HL-60/S4 (cell line): ENCODE results near the gene GBF1.

ENCODE experiments used
- in situ Hi-C: fragments of 300-500 bp; cut with MboI; formaldehyde crosslinking; loops from 2 replicates; pipeline ENCODE4 v1.14.3; 2022; ENCODE audit warnings: low sequenced_read_pairs

The GBF1 gene

DNA sequence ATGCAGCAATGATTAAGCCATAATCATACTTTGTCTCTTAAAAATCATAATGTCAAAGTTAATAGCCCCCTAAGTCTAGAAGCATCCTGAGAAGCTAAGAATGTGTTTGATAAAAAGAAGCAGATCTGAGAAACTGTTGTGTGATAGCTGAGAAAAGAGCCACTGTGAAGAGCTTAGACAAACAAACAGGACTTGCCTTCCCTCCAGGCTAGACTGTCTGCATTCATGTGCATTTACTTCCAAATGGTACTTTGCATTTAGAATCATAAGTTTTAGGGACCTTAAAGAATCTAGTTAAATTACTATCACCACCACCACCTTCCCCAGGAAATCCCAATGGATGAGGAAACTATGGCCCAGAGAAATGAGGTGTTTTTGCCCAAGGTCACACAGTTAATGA is 87.4 kb downstream of the GBF1 start:
- in situ Hi-C loops: no loop called here

DNA sequence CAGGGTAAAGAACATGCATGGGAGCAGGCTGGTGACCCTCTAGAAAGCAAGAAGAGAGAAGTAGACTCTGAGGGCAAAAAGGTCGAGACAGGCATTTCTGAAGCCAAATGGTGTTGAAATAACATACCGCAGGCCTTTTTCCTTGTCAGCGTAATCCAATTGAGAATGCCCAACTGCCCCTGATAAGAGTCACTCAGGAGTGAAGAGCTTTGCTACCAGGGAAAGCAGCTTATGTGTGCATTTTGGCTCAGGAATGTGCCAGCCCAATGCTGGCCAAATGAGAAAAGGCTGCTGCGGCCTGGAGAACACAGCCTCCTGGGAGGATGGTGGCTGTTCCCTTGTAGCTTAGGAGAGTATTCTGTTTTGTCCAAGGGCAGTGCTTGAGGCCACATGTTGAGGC is 88.8 kb downstream of the GBF1 start:
- in situ Hi-C loops: no loop called here

DNA sequence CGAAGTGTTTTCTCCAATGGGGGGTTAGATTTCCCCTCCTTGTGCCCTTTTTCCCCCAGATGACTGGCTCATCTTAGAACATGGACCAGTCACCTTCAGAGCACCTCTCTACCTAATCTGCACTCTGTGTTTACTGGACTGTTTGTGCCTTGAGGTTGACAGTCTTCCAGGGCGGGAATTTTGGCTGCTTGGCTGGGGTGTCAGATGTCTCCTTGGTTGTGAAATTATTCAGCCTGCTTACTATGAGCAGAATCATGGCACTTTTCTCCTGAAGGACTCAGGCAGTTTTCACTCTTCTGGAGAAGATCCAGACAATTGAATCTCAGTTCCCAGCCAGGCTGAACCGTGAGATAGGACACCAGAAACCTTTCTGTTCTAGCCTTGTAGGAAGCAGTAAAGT is 89.9 kb downstream of the GBF1 start:
- in situ Hi-C loops: no loop called here

DNA sequence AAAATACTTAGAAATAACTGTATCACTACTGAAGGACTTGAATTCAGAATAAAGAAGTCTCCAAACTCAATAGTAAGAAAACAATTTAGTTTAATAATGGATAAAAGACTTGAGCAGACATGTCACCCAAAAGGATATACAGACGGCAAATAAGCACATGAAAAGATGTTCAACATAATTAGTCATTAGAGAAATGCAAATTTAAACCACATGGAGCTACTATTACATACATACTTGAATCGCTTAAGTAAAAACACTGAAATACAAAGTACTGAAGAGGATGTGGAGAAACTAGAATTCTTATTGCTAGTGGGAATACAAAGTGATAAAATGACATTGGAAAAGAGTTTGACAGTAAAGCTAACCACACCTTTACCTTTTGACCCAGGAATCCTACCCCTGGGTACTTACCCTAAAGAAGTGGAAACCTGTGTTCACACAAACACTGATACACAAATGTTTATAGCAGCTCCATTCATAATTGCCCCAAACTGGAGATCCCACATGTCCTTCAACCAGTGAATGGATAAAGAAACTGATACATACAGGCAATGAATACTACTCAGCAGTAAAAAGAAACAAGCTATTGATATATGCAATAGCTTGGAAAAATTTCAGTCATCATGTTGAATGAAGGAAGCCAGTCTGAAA is 95.8 kb downstream of the GBF1 start:
- in situ Hi-C loops: no loop called here

DNA sequence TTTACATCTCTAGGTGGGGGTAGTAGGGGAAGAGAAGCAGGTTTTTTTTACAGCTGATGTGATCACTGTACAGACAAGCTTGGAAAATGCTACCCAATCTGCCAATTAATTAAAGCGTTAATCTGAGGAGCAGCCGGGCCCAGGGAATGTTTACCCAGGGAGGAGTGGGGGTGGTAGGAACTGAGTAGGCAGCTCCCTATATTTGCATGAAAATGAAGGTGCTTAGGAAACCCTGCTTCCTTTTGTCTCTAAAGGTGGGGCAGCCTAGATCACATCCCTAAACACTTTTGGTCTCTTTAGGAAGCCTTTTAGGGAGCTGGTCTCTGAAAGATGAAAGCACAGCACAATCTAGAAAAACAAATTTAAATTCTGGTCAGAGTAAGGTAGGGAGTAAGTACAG is 97.1 kb downstream of the GBF1 start:
- in situ Hi-C loops: no loop called here

DNA sequence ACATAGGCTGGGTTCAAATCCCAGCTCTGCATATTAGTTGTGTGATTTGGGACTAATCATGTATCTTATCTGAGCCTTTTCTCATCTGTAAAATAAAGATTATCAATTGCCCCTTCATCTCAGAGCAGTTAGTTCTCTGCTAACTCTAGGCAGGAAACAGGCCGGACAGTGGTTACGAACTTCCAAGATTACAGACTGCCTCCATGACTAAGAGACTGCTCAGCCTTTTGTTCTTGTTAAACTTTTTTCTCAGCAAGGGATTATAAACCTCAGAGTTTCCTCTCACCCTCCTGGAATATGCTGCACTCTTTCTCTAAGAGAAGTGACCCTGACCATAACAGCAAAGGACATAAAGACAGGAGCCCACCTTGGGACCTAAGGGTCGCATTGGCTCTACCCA is 97.6 kb downstream of the GBF1 start:
- in situ Hi-C loops: no loop called here

DNA sequence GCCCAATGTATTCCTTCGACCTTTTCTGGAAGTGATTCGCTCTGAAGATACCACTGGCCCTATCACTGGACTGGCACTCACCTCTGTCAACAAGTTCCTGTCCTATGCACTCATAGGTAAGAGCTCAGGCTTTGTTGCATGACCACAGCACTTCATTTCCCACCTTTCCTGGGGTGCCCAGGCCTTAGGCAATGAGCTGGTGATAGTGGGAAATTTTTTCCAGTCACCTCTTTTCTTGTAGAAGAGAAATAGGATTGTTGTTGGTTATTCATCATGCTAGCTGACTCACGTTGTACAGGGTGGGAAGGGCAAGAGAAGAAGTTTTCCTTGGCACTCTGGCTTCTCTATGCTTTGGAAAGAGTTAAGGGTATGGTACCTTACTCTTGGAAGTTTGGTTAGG is 98.7 kb downstream of the GBF1 start:
- in situ Hi-C loops: no loop called here

DNA sequence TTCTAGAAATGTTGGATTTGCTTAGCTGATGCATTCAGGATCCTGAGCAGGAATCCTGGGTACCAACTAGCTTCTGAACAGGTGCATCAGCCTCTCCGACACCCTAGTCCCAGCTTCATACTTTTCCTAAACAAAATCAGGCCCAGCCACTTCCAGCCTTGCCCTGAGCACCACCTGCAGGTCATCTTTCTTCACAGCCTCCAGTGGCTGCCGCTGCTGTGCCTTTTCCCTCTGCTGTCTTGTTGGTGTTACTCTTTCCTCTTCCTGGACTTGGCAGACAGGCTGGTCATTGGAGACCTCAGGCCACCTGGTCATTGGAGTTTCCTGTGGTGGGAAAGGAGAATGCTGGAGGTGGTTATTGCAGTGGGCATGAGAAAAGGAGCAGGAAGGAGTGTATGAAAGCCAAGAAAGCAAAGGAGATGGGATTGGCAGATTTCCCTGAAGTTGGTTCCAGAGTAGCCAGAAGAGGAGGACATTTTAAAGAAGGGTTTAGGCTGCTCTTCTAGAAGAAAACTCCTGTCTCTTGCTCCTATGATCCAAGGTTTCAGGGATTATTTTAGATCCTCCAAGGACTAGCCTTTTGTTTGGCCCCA is 102.0 kb downstream of the GBF1 start:
- in situ Hi-C loops: no loop called here

DNA sequence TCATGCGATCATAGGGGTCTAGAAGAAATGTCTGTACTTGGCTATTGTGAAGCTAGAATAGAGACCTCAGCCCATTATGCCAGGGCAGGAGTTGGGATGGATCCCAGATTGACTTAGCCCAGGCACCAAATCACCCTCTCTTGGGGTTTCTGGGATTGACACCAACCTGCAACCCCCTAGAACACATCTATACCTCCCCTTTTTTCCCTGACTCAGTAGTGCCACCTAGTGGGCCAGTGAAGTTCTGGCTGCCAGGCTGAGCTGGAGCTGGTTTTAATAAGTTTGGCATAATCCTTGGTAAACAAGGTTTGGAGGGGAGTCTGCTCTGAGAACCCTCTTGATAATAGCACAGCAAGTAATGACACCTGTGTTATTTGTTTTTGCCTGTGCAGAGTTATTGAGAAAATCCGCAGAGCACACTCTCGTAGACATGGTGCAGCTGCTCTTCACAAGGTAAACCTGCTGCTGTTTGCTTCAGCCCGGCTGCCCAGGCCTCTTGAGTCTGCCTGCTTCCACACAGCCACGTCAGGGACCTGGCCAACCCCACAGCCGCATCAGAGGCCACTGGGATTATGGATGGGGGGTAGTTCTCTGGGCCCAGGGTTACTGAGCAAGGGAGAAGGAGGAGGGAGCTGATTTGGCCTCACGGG is 106.9 kb downstream of the GBF1 start:
- in situ Hi-C loops: loop anchor here (10.0 kb wide), 1 partner anchor 117 kb away; no protein-coding TSS in a partner anchor

DNA sequence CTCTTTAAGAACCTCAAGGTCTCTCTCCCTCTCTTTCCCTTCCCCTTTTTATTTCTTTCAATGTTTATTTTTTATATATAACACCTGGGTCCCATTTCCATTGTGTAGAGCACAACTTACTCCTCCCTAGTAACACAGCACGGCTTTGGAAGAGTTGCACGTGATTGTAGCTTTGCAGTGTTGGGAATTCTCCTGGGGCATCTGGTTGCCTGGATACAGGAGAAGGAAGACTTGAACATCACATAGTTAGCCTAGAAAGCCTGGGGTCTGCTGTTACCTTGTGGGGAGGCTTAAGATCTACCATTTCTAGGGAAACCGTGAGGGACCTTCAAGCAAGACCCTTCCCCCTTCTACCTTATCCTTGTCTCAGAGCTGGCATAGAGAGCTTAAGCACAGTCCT is 109.1 kb downstream of the GBF1 start:
- in situ Hi-C loops: loop anchor here (10.0 kb wide), 1 partner anchor 120 kb away; no protein-coding TSS in a partner anchor

DNA sequence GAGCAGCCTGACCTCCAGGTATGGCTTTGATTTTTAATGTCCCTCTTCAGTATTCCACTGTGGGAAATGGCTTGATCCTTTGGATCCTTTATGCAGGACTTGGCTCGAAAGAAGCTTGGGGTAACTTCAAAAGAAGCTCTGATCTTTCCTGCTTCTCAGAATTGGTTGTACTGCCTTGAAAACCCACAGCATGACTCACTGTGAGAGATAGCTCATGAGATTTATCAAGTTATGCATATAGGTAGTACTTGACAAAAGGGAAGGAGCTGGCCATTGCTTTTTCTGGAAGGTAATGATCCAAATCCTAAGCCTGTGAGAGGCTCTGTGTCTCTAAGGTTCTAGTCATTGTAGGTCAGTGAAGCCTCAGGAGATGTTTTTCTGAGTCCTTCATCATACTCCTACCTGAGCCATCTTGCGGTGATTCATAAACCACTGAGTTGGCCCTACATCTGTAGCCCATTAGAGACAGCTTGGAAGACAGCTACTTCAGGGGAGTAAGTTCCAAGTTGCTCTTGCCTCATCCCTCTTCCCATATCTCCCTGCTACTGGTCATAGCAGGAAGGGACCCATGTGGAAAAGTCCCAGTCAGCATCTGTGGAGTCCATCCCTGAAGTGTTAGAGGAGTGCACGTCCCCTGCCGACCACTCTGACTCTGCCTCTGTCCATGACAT is 113.5 kb downstream of the GBF1 start:
- in situ Hi-C loops: loop anchor here (10.0 kb wide), 1 partner anchor 124 kb away; no protein-coding TSS in a partner anchor

DNA sequence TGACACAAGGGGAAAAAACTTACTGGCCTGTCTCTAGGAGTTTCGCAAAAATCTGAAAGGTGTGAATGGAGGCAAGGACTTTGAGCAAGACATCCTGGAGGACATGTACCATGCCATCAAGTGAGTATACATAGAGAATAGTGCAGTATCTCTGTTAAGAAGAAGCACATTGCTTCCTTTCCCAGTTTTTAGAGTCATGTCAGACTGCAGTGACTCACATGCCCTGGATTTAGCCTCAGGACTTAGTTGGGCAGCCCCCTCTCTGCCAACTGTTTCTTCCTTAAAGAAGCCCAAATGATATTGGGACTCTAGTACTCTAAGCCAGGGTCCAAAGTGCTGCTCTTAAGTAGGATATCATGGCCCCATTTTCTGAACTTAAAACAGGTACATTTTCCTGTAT is 122.1 kb downstream of the GBF1 start:
- in situ Hi-C loops: no loop called here

DNA sequence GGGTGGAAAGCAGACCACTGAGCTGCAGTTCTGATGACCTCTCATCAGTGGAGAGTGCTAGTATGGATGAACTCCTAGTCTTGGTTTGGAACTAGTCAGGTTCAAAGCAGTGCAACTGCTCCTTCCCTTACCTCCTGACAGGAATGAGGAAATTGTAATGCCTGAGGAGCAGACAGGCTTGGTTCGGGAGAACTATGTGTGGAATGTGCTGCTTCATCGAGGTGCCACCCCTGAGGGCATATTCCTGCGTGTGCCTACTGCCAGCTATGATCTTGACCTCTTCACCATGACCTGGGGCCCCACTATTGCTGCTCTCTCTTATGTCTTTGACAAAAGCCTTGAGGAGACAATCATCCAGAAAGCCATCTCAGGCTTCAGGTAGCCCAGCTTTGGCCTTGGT is 122.7 kb downstream of the GBF1 start:
- in situ Hi-C loops: no loop called here

DNA sequence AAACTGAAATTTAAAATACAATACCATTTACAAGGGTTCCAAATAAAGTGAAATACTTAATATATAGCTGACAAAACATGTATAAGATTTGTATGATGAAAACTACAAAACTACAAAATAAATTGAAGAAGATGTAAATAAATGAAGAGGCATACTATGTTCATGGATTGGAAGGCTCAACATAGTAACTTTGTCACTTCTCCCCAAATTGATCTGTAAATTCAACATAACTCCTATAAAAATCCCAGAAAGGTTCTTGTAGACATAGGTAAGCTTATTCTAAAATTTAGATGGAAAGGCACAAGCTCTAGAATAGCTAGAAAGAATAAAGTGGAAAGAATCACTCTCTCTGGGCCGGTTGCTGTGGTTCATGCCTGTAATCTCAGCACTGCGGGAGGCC is 126.0 kb downstream of the GBF1 start:
- in situ Hi-C loops: no loop called here

DNA sequence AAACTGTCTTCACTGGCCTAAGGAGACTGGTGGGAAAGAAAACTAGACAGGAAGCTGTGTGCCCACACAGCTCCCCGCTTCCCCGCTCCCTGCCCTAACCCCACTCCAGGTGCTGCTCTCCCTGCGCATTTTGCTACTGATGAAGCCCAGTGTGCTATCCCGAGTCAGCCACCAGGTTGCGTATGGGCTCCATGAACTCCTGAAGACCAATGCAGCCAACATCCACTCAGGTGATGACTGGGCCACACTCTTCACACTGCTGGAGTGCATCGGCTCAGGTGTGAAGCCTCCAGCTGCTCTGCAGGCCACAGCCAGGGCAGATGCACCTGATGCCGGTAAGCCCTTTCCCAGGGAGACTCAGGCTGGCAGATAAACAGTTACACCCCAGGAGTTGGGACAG is 129.9 kb downstream of the GBF1 start:
- in situ Hi-C loops: loop anchor here (25.0 kb wide), 1 partner anchor 212 kb away; no protein-coding TSS in a partner anchor

DNA sequence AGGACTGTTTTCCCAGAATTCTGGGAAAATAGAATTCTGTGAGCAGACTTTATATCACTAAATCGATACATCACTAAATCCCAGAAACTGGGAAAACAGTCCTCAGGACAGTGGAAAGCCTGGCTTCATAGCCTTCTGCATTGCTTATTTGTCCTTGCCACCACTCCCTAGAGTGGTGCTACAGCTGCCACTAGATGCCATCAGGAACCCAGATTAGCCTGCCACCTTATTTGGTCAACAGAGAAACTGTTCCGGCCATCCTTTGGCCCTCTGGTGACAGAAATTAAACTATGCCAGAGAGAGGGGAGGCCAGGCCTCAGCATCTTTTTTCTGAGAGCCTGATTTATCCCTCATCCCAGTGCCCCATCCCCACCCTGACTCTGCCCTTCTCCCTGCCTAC is 130.5 kb downstream of the GBF1 start:
- in situ Hi-C loops: loop anchor here (25.0 kb wide), 1 partner anchor 211 kb away; no protein-coding TSS in a partner anchor

DNA sequence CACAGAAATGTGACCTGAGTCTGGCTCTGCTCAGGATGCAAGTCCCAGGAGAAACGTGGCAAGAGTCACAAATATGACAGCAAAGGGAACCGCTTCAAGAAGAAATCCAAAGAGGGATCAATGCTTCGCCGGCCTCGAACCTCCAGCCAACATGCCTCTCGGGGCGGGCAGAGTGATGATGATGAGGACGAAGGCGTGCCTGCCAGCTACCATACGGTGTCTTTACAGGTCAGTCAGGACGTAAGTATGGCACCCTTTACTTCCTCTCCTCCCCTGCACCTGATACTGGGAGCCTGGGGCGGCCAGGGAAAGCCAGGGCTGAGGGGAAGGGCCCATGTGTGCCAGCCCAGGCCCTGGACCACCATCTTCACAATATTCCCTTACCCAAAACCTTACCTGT is 131.6 kb downstream of the GBF1 start:
- in situ Hi-C loops: loop anchor here (25.0 kb wide), 1 partner anchor 210 kb away; no protein-coding TSS in a partner anchor

DNA sequence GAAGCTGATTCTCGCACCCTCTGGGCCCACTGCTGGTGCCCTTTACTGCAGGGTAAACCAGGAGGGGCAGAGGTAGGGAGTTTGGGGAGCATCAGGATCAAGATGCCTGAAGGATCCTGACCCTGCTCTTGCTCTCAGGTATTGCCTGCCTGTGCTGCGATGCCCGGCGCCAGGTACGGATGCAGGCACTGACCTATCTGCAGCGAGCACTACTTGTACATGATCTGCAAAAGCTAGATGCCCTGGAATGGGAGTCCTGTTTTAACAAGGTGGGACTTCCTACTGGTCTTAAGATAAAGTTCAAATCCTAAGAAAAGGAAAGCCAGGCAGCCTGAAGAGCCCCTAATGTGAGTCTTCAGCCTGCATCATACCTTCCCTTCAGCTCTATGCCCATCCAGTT is 134.1 kb downstream of the GBF1 start:
- in situ Hi-C loops: loop anchor here (25.0 kb wide), 1 partner anchor 208 kb away; no protein-coding TSS in a partner anchor

DNA sequence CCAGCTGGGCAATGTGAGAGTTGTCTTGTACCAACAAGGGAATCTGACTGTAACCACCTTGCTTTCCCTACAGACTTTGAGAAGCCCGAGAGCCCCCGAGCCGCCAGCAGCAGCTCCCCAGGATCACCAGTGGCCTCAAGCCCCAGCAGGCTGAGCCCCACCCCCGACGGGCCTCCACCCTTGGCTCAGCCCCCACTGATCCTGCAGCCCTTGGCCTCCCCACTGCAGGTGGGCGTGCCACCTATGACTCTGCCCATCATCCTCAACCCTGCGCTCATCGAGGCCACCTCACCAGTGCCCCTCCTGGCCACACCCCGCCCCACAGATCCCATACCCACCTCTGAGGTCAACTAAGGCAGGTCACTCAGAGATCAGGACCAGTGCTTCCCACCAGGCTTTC is 136.7 kb downstream of the GBF1 start:
- in situ Hi-C loops: loop anchor here (25.0 kb wide), 1 partner anchor 205 kb away; no protein-coding TSS in a partner anchor

DNA sequence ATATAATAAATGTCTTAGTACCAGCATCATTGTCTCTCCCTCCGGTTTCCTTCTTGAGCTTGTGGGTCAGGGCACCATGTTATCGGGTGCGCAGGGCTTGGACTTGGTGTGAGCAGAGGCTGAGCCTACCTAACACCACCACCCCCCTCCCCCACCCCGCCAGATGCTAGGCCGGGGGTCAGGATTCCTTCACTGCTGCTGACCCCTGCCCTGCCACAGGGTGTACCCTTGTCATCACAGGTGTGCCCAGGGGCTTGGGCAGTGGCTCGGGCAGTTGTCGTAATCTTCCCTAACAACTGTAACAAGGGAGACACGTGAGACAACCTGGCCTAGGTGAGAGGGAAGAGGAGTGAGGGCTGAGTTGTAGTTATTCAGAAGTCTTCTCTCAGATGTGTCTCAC is 137.5 kb downstream of the GBF1 start:
- in situ Hi-C loops: loop anchor here (25.0 kb wide), 1 partner anchor 204 kb away; no protein-coding TSS in a partner anchor

DNA sequence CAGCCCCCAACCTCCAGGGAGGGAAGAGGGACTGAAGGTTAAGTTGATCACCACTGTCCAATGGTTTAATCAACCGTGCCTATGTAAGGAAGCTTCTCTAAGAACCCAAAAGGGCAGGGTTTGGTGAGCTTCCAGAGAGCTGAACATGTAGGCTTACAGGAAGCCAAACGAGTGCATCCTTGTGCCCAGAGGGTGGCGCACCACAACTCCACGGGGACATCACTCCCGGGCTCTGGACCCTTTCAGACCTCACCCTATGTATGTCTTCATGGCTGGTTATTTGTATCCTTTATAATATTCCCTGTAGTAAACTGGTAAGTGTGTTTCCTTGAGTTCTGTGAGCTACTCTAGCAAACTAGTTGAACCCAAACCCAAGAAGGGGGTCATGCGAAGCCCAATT is 138.7 kb downstream of the GBF1 start:
- in situ Hi-C loops: loop anchor here (25.0 kb wide), 1 partner anchor 203 kb away; no protein-coding TSS in a partner anchor
